PC-9 (cell line): ENCODE results near the gene SDK1. TPM values are rescaled to one million over a fixed set of nuclear protein-coding genes. Genes with fewer than 3 reads are reported as not detected.

ENCODE experiments used
- BruUV-seq: library from RNA; stranded (reverse); fragments of 400-500 nt; replicated peaks from 2 replicates; lab custom pipeline; 2021; lab: Mats Ljungman, UMichigan
- CTCF ChIA-PET: fragments of 300-600 bp; sonication (Branson Sonifier 250); formaldehyde crosslinking; loops from one replicate; lab custom pipeline; 2022; ENCODE audit warnings: antibody characterized with exemption; lab: Charles Lee
- POLR2A ChIA-PET: fragments of 300-600 bp; sonication (Branson Sonifier 250); formaldehyde crosslinking; loops from one replicate; lab custom pipeline; 2022; ENCODE audit warnings: antibody characterized with exemption; ENCODE audit not compliant: unreplicated experiment; lab: Charles Lee
- DNase-seq, 2 experiments: peaks; one replicate each; pipeline versions ENCODE4 v3.0.0 to v3.0.0-alpha.2; 2015 to 2022; ENCODE audit warnings: mixed read lengths in 1 of 2
- H2AFZ ChIP-seq: fragments of 200-600 bp; sonication (generic); 2 replicates; pipeline ENCODE4 v1.8.1; 2017; ENCODE audit warnings: antibody characterized with exemption
- H3F3A ChIP-seq: fragments of 200-600 bp; sonication (generic); 2 replicates; pipeline ENCODE4 v1.8.1; 2017; ENCODE audit warnings: antibody characterized with exemption, mild to moderate bottlenecking, low read depth; ENCODE audit not compliant: insufficient read depth
- H3K27ac ChIP-seq: fragments of 200-600 bp; sonication (generic); 2 replicates; pipeline ENCODE4 v1.6.1; 2016; ENCODE audit warnings: mixed run types
- H3K27me3 ChIP-seq: fragments of 200-600 bp; sonication (generic); 2 replicates; pipeline ENCODE4 v1.6.1; 2016; ENCODE audit warnings: low read depth, mixed run types; ENCODE audit not compliant: insufficient read depth
- H3K36me3 ChIP-seq: fragments of 200-600 bp; sonication (generic); 2 replicates; pipeline ENCODE4 v1.6.1; 2016; ENCODE audit warnings: low read depth, mixed run types
- H3K4me1 ChIP-seq: fragments of 200-600 bp; sonication (generic); replicated peaks from 2 replicates; pipeline ENCODE4 v1.6.1; 2016; ENCODE audit warnings: mixed run types; ENCODE audit not compliant: insufficient read depth
- H3K4me2 ChIP-seq: fragments of 200-600 bp; sonication (generic); 2 replicates; pipeline ENCODE4 v1.6.1; 2017; ENCODE audit warnings: mixed run types
- H3K4me3 ChIP-seq: fragments of 200-600 bp; sonication (generic); 2 replicates; pipeline ENCODE4 v1.6.1; 2016; ENCODE audit warnings: mixed run types
- H3K79me2 ChIP-seq: fragments of 200-600 bp; sonication (generic); 2 replicates; pipeline ENCODE4 v1.6.1; 2017; ENCODE audit warnings: low read depth, mixed run types
- H3K9me2 ChIP-seq: fragments of 200-600 bp; sonication (generic); 2 replicates; pipeline ENCODE4 v1.8.1; 2017; ENCODE audit warnings: mild to moderate bottlenecking; ENCODE audit not compliant: insufficient read depth
- H3K9me3 ChIP-seq: fragments of 200-600 bp; sonication (generic); 2 replicates; pipeline ENCODE4 v1.8.1; 2016; ENCODE audit warnings: low read depth; ENCODE audit not compliant: insufficient read depth
- H4K20me1 ChIP-seq: fragments of 200-600 bp; sonication (generic); 2 replicates; pipeline ENCODE4 v1.8.1; 2017; ENCODE audit not compliant: insufficient read depth
- EZH2 ChIP-seq: fragments of 200-600 bp; sonication (generic); IDR thresholded peaks from 2 replicates; pipeline ENCODE4 v1.8.0; 2017; ENCODE audit warnings: antibody characterized with exemption, low read depth
- intact Hi-C: fragments of 100-400 bp; cut with micrococcal nuclease; formaldehyde crosslinking; loops from one replicate; pipeline ENCODE4 v1.10.0; 2022; ENCODE audit not compliant: unreplicated experiment
- total RNA-seq: library from RNA; stranded (reverse); gene quantifications from 2 replicates; pipeline ENCODE4 v1.2.3, GENCODE V29; 2021
- TF ChIP-seq, protein P1 (sequence below): fragments of 200-600 bp; sonication (generic); conservative IDR thresholded peaks from 2 replicates; pipeline ENCODE4 v1.6.1; 2017; ENCODE audit warnings: mixed run types, antibody characterized with exemption, mild to moderate bottlenecking, moderate library complexity

SDK1 gene
- total RNA-seq, 1 experiment from 2014 or later: not detected

DNA sequence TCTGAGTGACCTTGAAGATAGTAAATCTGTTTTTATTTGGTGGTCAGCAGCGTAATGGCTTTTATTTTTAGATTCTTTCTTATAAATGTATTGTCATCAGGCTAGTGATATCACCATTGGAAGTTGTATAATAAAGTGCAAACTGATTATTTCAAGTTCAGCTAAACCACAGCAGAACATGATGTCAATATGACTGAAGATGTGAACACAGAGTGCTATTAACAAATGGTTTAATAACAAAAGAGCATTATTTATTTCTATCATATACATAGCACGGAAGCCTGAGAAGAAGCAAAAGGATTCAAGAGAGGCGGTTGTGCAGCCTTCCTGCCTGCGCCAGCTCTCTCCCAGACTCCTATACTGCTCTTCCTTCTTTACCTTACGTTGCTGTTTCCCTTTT lies 142.7 kb downstream of the SDK1 start:
- TF ChIP-seq, protein P1, sequence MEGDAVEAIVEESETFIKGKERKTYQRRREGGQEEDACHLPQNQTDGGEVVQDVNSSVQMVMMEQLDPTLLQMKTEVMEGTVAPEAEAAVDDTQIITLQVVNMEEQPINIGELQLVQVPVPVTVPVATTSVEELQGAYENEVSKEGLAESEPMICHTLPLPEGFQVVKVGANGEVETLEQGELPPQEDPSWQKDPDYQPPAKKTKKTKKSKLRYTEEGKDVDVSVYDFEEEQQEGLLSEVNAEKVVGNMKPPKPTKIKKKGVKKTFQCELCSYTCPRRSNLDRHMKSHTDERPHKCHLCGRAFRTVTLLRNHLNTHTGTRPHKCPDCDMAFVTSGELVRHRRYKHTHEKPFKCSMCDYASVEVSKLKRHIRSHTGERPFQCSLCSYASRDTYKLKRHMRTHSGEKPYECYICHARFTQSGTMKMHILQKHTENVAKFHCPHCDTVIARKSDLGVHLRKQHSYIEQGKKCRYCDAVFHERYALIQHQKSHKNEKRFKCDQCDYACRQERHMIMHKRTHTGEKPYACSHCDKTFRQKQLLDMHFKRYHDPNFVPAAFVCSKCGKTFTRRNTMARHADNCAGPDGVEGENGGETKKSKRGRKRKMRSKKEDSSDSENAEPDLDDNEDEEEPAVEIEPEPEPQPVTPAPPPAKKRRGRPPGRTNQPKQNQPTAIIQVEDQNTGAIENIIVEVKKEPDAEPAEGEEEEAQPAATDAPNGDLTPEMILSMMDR: no peak
- no peak for TF ChIP-seq EZH2
- no peaks in the 10 kb centered on the region for H3K9me2 ChIP-seq
- no peak for DNase-seq
- BruUV-seq: no TSS peak
- H3F3A ChIP-seq: no peaks in the 10 kb centered on the region
- no peak overlapping the region for H3K27ac ChIP-seq
- CTCF ChIA-PET: no interaction called here
- H3K36me3 ChIP-seq: no peaks in the 10 kb centered on the region
- H3K27me3 ChIP-seq: peaks cover 17% of the 10 kb centered on the region; the same call in 1 of the 2 replicates
- H2AFZ ChIP-seq: no peak overlapping the region
- intact Hi-C loops: no loop called here
- peaks cover 10% of the 10 kb centered on the region for H3K4me1 ChIP-seq
- H4K20me1 ChIP-seq: no peaks in the 10 kb centered on the region
- POLR2A ChIA-PET: no interaction called here
- no peak overlapping the region for H3K4me2 ChIP-seq
- no peaks in the 10 kb centered on the region for H3K79me2 ChIP-seq
- H3K9me3 ChIP-seq: 0 out of 2 replicates have a peak, but pooled peaks cover 7% of the 10 kb centered on the region
- no peak overlapping the region for H3K4me3 ChIP-seq

DNA sequence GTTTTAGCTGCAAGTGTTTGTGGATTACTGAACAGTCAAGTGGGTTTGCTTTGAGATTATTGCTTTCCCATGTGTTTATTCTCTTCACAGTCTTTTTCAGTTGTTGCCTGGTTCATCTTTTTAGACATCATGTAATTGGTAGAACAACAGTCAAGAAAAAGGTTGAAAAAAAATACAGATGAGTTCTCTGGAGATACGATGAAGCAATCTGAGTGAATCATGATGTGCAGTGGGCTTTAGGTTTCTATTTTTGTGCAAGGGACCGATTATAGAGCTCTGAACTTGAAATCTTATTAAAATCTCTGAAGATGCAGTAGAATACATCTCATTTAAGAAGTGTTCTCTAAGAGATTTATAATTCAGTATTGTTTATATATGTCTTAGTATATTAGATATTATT lies 145.7 kb downstream of the SDK1 start:
- no TSS peak for BruUV-seq
- no peaks in the 10 kb centered on the region for H4K20me1 ChIP-seq
- no peak overlapping the region for H3K27ac ChIP-seq
- TF ChIP-seq, protein P1: no peak
- TF ChIP-seq EZH2: no peak
- ChIA-PET CTCF (no interaction called here), POLR2A (interaction anchor here (0.7 kb wide), 1 partner anchor 196 kb away, joined by 4 read pairs; no protein-coding TSS in a partner anchor)
- 0 out of 2 replicates have a peak, but pooled peaks cover 7% of the 10 kb centered on the region for H3K9me3 ChIP-seq
- H3K79me2 ChIP-seq: no peaks in the 10 kb centered on the region
- intact Hi-C loops: no loop called here
- H3F3A ChIP-seq: no peaks in the 10 kb centered on the region
- H3K4me1 ChIP-seq: no peaks in the 10 kb centered on the region
- no peak overlapping the region for H3K4me3 ChIP-seq
- peaks cover 45% of the 10 kb centered on the region; the same call in 1 of the 2 replicates for H3K27me3 ChIP-seq
- no peaks in the 10 kb centered on the region for H3K36me3 ChIP-seq
- H2AFZ ChIP-seq: no peak overlapping the region
- no peaks in the 10 kb centered on the region for H3K9me2 ChIP-seq
- no peak for DNase-seq
- H3K4me2 ChIP-seq: no peak overlapping the region

GRCh38 chr7:3451701-3452100 lies 150.6 kb downstream of the SDK1 start:
- intact Hi-C loops: no loop called here
- Histone ChIP-seq H3K4me1 (no peaks in the 10 kb centered on the region), H3K79me2 (no peaks in the 10 kb centered on the region), H3K36me3 (no peaks in the 10 kb centered on the region), H3F3A (no peaks in the 10 kb centered on the region), H2AFZ (no peak overlapping the region), H3K27me3 (peaks cover 63% of the 10 kb centered on the region), H3K9me2 (no peaks in the 10 kb centered on the region), H3K4me3 (no peak overlapping the region), H4K20me1 (no peaks in the 10 kb centered on the region), H3K9me3 (peaks cover 7% of the 10 kb centered on the region; the same call in 1 of the 2 replicates), H3K4me2 (no peak overlapping the region), H3K27ac (no peak overlapping the region)
- ChIA-PET CTCF (no interaction called here), POLR2A (no interaction called here)
- TF ChIP-seq, protein P1: no peak
- no peak for TF ChIP-seq EZH2
- no TSS peak for BruUV-seq
- DNase-seq: no peak
